Measurements from ENCODE around the gene ASB4. TPM values are rescaled to one million over a fixed set of nuclear protein-coding genes. Genes with fewer than 3 reads are reported as not detected.

The ASB4 gene
- total and polyA plus RNA-seq, 2 experiments from 2014 or later = not detected

GRCh38 chr7:95586951-95587301 is 101.2 kb downstream of the ASB4 start:
- no peak overlapping the region for H3K4me3 Mint-ChIP-seq
- Histone ChIP-seq H3K36me3 (ENCODE audit: insufficient read depth) (no peaks in the 10 kb centered on the region), H3K9me2 (ENCODE audit: insufficient read depth) (no peaks in the 10 kb centered on the region), H3F3A (replicated peaks; ENCODE audit: low read depth) (no peaks in the 10 kb centered on the region), H4K20me1 (replicated peaks; ENCODE audit: insufficient read depth) (no peaks in the 10 kb centered on the region), H3K4me3 (no peak overlapping the region), H3K4me2 (no peak overlapping the region), H3K27ac (ENCODE audit: low read depth) (no peak overlapping the region), H2AFZ (no peak overlapping the region), H3K27me3 (ENCODE audit: insufficient read depth) (no peaks in the 10 kb centered on the region), H3K79me2 (replicated peaks; ENCODE audit: insufficient read depth) (no peaks in the 10 kb centered on the region), H3K4me1 (ENCODE audit: insufficient read depth) (no peaks in the 10 kb centered on the region)
- no peak overlapping the region for H3K27ac Mint-ChIP-seq
- H3K27me3 Mint-ChIP-seq (ENCODE audit: insufficient read depth, low read depth, poor library complexity) = no peaks in the 10 kb centered on the region
- H3K36me3 Mint-ChIP-seq (ENCODE audit: low read depth) = no peaks in the 10 kb centered on the region
- ATAC-seq (no peak), DNase-seq (ENCODE audit: low spot score) (no peak)
- H3K9me3 Mint-ChIP-seq = no peaks in the 10 kb centered on the region
- TF ChIP-seq EZH2phosphoT487 (IDR thresholded peaks at IDR 0.05; ENCODE audit: unreplicated experiment) = no peak
- TF ChIP-seq, protein P1, sequence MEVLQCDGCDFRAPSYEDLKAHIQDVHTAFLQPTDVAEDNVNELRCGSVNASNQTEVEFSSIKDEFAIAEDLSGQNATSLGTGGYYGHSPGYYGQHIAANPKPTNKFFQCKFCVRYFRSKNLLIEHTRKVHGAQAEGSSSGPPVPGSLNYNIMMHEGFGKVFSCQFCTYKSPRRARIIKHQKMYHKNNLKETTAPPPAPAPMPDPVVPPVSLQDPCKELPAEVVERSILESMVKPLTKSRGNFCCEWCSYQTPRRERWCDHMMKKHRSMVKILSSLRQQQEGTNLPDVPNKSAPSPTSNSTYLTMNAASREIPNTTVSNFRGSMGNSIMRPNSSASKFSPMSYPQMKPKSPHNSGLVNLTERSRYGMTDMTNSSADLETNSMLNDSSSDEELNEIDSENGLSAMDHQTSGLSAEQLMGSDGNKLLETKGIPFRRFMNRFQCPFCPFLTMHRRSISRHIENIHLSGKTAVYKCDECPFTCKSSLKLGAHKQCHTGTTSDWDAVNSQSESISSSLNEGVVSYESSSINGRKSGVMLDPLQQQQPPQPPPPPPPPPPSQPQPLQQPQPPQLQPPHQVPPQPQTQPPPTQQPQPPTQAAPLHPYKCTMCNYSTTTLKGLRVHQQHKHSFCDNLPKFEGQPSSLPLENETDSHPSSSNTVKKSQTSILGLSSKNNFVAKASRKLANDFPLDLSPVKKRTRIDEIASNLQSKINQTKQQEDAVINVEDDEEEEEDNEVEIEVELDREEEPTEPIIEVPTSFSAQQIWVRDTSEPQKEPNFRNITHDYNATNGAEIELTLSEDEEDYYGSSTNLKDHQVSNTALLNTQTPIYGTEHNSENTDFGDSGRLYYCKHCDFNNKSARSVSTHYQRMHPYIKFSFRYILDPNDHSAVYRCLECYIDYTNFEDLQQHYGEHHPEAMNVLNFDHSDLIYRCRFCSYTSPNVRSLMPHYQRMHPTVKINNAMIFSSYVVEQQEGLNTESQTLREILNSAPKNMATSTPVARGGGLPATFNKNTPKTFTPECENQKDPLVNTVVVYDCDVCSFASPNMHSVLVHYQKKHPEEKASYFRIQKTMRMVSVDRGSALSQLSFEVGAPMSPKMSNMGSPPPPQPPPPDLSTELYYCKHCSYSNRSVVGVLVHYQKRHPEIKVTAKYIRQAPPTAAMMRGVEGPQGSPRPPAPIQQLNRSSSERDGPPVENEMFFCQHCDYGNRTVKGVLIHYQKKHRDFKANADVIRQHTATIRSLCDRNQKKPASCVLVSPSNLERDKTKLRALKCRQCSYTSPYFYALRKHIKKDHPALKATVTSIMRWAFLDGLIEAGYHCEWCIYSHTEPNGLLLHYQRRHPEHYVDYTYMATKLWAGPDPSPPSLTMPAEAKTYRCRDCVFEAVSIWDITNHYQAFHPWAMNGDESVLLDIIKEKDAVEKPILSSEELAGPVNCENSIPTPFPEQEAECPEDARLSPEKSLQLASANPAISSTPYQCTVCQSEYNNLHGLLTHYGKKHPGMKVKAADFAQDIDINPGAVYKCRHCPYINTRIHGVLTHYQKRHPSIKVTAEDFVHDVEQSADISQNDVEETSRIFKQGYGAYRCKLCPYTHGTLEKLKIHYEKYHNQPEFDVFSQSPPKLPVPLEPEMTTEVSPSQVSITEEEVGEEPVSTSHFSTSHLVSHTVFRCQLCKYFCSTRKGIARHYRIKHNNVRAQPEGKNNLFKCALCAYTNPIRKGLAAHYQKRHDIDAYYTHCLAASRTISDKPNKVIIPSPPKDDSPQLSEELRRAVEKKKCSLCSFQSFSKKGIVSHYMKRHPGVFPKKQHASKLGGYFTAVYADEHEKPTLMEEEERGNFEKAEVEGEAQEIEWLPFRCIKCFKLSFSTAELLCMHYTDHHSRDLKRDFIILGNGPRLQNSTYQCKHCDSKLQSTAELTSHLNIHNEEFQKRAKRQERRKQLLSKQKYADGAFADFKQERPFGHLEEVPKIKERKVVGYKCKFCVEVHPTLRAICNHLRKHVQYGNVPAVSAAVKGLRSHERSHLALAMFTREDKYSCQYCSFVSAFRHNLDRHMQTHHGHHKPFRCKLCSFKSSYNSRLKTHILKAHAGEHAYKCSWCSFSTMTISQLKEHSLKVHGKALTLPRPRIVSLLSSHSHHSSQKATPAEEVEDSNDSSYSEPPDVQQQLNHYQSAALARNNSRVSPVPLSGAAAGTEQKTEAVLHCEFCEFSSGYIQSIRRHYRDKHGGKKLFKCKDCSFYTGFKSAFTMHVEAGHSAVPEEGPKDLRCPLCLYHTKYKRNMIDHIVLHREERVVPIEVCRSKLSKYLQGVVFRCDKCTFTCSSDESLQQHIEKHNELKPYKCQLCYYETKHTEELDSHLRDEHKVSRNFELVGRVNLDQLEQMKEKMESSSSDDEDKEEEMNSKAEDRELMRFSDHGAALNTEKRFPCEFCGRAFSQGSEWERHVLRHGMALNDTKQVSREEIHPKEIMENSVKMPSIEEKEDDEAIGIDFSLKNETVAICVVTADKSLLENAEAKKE (CRISPR knock-in tag; IDR thresholded peaks at IDR 0.05) = no peak
- no peak for TF ChIP-seq ETS1 (IDR thresholded peaks at IDR 0.05)
- no peak for TF ChIP-seq EZH2 (IDR thresholded peaks at IDR 0.05; ENCODE audit: low read depth, unreplicated experiment)
- TF ChIP-seq NANOG (IDR thresholded peaks at IDR 0.05; ENCODE audit: borderline replicate concordance) = no peak
- TF ChIP-seq POLR2AphosphoS5 (IDR thresholded peaks at IDR 0.05; ENCODE audit: low read depth) = no peak
- TF ChIP-seq REST (IDR thresholded peaks at IDR 0.05; ENCODE audit: unreplicated experiment) = no peak
- TF ChIP-seq CREB1 (CRISPR knock-in tag; IDR thresholded peaks at IDR 0.05; ENCODE audit: low read depth) = no peak
- TF ChIP-seq JUNB (IDR thresholded peaks at IDR 0.05; ENCODE audit: unreplicated experiment) = no peak
- no peak for TF ChIP-seq ZNF331 (CRISPR knock-in tag; IDR thresholded peaks at IDR 0.05; ENCODE audit: low read depth)
- TF ChIP-seq CTCF (conservative IDR thresholded peaks at IDR 0.05; ENCODE audit: low read depth in 2 of 2) = no peak
- TF ChIP-seq ZNF114 (CRISPR knock-in tag; IDR thresholded peaks at IDR 0.05) = no peak
- TF ChIP-seq STAT1 (IDR thresholded peaks at IDR 0.05; ENCODE audit: unreplicated experiment) = no peak
- peaks cover 11% of the 10 kb centered on the region; the same call in 2 of the 3 replicates for H3K4me1 Mint-ChIP-seq

Measured in GM23338 (cell line).